ENCODE data around the gene PCDHGA1.

GRCh38 chr5:141409598-141410306, 79.4 kb downstream of the PCDHGA1 start:
- TF ChIP-seq ZNF274 (IDR thresholded peaks at IDR 0.05; ENCODE audit: low read depth, low read length) (no peak), SUZ12 (IDR thresholded peaks at IDR 0.05; ENCODE audit: extremely low read depth, insufficient read depth, insufficient read length) (no peak)
